Germinal center (tissue), 1 donor: ENCODE results near the gene MKRN2.
"Not testable (repeated sequence)": the region's sequence is repeated elsewhere in the genome, so short reads cannot be mapped to it uniquely, and the experiment has no call there.

ENCODE experiments used
- DNase-seq: peaks from one replicate; pipeline ENCODE4 v3.0.0; 2012; ENCODE audit warnings: mixed read lengths, low spot score

The MKRN2 gene

DNA sequence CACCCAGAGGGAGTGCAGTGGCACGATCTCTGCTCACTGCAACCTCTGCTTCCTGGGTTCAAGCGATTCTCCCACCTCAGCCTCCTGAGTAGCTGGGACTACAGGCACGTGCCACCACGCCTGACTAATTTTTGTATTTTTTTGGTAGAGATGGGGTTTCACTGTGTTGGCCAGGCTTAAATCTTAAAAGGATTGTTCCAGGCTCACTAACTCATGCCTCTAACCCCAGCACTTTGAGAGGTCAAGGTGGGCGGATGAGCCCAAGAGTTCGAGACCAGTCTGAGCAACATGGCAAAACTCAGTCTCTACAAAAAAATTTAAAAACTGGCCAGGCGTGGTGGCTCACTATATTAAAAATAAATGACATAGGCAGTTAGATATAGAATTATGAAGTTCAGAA lies 74.0 kb downstream of the MKRN2 start:
- not testable (repeated sequence) for DNase-seq

DNA sequence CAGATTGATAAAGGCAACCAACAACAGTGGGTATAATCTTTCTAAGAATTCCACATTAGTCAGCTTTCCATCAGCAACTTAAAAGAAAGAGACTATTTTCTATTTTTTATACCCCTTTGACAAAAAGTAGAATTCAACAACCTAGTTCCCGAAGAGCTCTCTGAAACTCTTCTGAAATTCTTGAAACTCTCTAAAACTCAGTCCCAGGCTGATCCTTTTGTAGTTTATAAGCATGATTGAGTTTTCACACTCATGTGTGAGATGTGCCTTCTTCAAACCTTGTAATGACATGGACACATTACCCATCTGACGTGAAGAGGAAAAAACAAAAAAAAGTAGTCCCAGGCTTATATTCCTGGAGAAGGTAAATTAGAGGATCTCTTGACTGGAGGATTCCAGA lies 75.6 kb downstream of the MKRN2 start:
- no peak for DNase-seq

DNA sequence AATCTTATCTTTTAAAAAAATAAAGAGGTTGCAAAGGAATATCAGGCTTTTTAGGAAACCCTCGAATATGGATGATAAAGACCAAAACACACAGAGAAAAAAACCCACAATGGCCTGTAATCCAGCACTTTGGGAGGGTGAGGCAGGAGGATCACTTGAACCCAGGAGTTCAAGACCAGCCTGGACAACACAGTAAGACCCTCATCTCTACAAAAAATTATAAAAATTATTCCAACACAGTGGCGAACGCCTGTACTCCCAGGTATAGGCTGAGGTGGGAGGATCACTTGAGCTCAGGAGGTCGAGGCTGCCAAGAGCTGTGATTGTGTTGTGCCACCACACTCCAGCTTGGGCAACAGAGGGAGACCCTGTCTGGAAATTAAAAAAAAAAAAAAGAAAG lies 76.2 kb downstream of the MKRN2 start:
- DNase-seq: no peak
